GM19328 (cell line): ENCODE data around the gene AIRE.
"Not testable (repeated sequence)": the region's sequence is repeated elsewhere in the genome, so short reads cannot be mapped to it uniquely, and the experiment has no call there.

Experiments used
- ATAC-seq: cut with Tn5 transposase; IDR thresholded peaks from one replicate; pipeline ENCODE4 v1.9.1; 2021; ENCODE audit warnings: mild to moderate bottlenecking, moderate library complexity; ENCODE audit not compliant: unreplicated experiment

AIRE gene

DNA sequence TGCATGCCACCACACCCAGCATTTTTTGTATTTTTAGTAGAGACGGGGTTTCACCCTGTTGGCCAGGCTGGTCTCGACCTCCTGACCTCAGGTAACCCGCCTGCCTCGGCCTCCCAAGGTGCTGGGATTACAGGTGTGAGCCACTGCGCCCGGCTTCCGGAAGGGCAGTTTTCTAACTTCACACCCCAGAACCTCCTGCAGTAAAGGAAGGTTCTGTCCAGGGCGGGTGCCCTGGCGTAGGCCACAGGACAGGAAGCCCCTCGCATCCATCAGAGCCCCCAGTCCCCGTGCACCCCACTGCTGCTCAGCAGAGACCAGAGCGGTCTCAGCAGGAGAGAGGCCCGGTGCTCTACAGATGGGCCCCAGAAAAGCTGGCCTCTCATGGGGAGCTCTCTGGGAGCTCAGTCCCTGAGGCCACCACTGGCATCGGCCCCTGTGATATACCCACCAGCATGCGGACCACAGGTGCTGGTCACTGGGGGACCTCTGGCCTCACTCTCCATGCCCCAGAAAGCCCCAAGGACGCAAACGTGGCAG, 19.9 kb upstream of the AIRE start:
- ATAC-seq: no peak

DNA sequence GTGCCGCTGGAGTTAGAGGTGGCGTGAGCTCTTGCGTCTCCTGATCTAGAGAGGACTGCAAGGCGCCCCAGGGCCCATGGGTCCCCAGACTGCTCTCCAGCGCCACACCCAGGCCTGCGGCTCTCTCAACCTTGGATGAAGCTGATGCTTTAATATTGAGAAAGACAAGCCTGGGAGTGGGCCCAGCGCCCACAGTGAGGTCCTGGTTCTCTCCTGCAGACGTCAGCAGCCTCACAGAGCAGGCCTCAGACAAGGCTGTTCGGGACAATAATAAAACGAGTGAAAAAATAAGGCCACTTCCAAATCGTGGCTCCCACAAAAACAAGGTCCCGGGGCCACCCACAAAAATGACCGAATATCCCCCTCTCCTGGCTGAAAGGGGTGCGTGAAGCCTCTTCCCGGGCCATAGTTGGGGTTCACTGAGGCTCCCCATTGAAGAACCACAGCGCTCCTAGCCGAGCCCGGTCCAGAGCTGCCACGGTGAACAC, 18.0 kb upstream of the AIRE start:
- no peak for ATAC-seq

DNA sequence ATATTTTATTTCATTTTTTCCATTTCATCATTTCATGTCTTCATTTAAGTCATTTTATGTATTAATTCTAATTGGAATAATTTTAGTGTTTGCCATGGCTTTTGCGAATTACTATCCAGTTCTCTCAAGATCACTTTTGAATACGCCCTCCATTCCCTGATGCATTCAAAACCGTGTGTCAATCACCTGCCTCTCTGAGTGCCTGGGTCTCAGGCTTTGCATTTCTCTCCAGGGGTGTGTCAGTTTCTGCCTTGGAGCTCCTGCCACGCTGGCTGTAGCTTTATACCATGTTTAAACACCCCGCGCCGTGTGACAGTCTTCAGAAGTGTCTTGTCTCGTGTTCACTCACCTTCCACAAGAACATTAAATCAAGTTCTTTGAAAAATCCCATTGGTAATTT, 16.6 kb upstream of the AIRE start:
- no peak for ATAC-seq

DNA sequence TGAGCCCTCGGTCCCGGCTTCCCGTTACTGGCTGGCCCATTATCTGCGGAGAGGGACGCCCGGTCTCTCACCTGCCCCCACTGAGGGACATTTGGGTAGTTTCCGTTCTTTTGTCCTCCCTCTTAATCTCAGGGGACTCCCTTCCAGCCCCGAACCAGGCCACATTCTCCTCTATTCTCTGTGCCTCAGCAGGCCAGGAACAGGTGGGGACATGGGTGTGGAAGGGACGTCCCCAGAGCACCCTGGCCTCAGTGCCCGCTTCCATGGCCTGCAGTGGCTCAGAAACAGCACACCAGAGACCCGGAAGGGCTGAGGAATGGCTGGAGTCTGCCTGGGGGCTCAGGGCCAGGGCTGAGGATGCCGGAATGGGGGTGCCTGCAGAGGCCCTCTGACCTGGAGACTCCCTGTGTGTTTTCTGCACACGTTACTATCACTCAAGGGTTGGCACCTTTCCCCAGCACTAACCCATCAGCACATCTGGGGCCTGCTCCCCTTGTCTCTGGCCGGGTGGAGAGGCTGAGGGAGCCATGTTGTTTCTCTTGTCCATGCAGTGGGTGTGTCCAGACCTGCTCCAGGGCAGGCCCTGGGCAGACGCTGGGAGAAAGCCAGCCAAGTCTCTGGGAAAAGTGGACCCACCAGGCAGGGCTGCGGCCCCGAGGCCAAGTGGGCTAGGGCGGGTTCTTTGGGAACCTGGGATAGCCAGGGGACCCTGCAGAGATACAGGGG, 14.0 kb upstream of the AIRE start:
- no peak for ATAC-seq

DNA sequence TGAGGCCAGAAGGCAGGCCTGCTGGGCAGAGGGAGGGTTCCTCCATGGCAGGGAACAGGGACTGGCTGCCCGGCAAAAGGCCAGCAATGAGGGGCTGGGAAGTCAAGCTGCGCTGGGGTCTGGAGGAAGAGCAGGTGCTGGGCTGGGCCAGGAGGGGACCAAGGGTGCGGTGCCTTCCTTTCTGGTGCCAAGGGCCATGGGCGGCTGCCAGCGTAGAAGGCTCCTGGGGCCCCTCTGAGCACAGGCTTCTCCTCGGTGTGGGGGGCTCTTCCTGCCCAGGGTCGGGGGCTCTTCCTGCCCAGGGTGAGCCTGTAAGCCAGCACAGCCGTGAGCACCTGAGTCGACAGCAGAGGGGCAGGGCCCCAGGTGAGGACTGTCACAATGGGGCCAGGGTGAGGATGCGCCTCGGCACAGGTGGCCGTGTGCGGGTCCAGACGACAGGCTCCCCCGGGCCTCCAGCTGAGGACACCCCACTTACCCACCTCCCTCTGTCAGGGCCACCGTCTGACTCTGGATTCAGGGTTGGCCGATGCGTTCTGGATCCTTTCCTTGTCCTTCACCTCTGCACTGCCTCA, 13.3 kb upstream of the AIRE start:
- ATAC-seq: no peak

DNA sequence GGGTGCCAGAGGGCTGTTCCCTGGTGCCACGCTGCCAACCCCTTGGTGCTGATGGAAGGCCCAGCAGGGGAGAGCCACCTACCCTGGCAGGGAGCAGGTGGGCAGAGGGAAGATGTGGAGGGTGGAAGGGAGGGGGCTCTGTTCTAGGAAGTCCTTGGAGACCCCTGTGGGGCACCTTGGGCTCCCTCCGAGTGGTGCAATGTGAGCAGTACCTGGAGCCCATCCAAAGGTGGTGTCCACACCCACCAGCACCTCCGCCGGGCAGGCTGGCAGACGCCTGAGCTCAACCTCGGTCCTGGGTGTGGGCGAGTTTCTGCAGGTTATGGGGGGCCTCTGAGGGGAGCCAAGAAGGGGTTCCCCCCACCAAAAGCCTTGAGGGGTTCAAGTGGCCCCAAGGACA, 12.6 kb upstream of the AIRE start:
- ATAC-seq: no peak

DNA sequence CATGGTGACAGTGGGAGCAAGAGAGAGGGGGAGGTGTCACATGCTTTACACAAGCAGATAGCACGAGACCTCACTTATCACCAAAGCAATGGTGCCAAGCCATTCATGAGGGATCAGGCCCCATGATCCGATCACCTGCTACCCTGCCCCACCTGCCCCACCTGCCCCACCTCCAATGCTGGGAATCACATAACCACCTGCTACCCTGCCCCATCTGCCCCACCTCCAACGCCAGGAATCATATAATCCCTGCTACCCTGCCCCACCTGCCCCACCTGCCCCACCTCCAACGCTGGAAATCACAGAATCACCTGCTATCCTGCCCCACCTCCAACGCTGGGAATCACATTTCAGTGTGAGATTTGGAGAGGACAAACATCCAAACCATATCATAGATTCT, 10.6 kb upstream of the AIRE start:
- no peak for ATAC-seq

DNA sequence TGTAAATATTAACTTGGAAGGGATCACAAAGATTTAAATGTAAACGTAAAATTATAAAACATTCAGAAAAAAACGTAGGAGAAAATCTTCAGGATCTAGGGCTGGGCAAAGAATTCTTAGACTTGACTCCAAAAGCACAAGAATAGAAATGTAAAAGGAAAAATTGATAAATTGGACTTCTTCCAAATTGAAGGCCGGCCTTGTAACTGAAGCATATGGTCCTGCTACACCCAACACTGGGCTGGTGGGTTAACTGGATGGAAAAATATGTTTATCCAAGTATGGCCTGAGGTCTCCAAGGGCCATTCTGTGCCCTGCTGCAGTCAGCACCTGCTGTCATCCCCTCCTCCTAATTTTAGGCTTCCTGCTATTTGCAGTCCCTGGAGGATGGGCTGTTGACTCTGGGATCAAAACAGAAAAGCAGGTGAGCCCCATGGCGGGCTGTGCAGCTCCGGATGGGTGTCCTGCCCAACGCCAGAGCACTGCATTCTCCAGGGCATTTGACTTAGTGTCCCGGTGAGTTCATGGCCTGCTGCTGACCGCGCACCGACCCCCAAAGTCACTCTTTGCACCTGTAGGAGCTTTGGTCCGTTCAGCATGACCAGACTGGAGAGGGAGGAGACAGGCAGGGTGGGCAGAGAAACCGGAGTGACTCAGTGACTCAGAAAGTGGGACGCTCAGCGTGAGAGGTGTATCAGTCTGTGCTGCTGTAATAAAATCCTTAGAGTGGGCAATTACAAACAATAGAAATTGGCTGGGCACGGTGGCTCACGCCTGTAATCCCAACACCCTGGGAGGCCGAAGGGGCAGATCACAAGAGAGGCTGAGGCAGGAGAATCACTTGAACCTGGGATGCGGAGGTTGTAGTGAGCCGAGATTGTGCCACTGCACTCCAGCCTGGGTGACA, 6.1 kb upstream of the AIRE start:
- no peak for ATAC-seq

DNA sequence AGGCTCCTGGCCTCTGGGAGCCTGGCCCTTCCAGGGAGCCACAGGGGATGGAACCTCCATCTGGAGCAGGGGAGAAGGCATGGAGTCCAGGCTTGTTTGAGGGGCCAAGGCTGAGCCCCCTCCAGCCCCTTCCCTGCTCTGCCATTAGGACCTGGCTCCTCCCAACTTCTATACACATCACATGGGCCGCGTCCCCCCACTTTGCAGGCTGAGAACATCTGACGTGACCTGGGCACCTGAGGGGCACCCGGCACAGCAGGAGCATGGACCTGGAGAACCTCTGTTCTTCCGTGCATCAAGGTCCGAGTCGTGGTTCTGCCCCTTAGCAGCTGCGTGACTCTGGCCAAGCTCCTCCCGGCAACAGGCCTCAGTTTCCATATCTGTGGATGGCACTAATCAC, 3.9 kb upstream of the AIRE start:
- no peak for ATAC-seq

DNA sequence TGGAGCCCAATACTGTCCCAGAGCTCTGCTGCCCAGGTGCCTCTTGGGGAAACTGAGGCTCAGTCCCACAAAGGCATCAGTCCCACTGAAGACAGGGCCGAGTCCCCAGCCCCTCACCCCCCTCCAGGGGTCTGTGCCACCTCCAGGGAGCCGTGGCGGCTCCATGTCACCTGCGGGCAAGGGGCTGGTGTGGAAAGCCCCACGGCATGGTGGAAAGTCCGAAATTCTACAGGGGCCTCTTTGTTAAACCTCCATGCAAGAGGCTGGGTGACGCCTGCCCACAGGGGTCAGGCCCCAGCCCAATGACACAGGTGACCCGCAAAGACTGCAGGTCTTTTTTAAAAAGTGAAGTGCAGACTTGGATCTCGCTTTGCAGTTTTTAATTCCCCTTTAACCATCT, 3.3 kb upstream of the AIRE start:
- no peak for ATAC-seq

DNA sequence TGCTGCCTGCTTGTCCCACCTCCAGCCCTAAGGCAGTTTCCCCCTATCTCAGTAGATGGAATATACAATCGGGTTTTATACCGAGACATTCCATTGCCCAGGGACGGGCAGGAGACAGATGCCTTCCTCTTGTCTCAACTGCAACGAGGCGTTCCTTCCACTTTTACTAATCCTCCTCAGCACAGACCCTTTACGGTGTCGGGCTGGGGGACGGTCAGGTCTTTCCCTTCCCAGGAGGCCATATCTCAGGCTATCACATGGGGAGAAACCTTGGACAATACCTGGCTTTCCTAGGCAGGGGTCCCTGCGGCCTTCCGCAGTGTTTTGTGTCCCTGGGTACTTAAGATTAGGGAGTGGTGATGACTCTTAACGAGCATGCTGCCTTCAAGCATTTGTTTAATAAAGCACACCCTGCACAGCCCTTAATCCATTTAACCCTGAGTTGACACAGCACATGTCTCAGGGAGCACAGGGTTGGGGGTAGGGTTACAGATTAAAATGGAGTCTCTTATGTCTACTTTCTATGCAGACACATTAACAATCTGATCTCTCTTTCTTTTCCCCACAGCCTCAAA, 2.4 kb upstream of the AIRE start:
- not testable (repeated sequence) for ATAC-seq

DNA sequence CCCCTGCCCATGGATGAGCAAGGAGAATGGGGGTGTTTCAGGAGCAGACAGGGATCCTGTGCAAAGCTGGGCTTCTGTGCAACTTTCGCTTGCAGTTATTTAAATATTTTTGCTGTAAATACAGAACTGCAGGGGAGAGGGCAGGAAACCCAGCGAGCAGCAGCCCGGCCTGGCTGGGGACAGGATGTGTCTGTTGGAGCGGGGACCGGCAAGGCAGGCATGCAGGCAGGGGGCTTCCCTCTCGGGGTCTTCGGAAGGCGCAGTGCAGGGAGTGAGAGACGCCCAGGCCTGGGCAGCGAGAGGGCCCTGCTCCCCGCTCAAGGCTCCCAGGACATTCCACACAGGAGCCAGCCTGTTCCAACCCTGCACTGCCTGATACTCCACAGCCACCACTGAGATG, 1.7 kb upstream of the AIRE start:
- ATAC-seq: no peak

DNA sequence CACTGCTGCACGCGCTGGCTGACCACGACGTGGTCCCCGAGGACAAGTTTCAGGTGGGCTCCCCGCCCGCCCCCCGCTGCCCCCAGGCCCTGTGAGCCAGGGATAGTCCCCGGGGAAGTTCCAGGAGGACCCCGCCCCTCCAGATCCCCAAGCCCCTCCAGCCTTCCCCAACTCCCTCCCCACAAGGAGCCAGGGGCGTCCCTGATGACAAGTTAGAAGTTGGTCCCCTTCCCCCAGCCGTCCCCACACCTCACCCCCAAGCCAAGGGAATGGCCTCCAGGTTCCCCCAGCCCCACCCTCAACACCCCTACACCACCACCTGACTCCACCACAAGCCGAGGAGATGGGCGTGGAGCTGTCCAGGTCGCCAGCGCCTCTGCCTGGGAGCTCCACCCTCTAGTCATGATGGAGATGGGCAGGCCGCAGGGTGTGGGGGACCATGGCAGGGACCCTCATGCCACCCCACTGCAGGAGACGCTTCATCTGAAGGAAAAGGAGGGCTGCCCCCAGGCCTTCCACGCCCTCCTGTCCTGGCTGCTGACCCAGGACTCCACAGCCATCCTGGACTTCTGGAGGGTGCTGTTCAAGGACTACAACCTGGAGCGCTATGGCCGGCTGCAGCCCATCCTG, 525 bp downstream of the AIRE start:
- no peak for ATAC-seq

DNA sequence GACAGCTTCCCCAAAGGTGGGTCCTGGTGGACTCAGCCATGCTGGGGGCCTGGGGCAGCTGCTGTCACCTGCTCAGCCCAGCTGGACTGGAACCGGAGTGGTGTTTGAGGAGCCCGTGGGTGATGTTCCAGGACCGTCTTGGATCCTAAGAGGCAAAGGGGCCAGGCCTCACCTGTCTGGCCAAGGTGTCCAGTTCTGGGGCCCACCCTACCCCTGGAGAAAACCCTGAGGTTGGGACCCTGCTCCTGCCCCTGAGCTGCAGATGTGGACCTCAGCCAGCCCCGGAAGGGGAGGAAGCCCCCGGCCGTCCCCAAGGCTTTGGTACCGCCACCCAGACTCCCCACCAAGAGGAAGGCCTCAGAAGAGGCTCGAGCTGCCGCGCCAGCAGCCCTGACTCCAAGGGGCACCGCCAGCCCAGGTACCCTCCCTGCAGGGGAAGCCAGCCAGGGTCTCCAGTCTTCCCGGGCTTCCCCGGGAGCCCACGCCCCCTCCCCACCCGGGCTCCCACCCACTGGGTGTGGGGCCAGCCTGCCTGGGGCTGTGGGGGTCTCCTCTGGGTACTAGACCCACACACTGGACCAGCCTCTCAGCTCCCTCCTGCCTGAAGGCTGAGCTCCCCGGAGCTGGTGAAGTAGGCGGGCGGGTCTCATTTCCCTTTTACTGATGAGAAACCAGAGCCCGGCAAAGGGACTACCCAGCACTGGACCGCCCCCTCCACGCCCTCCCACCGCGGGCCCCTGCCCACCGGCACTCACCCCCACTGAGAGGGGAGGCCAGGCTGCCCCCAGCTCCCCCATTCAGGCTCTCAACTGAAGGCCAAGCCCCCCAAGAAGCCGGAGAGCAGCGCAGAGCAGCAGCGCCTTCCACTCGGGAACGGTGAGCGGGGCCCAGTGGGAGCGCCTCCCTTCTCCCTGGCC, 1.3 kb downstream of the AIRE start:
- ATAC-seq: no peak

DNA sequence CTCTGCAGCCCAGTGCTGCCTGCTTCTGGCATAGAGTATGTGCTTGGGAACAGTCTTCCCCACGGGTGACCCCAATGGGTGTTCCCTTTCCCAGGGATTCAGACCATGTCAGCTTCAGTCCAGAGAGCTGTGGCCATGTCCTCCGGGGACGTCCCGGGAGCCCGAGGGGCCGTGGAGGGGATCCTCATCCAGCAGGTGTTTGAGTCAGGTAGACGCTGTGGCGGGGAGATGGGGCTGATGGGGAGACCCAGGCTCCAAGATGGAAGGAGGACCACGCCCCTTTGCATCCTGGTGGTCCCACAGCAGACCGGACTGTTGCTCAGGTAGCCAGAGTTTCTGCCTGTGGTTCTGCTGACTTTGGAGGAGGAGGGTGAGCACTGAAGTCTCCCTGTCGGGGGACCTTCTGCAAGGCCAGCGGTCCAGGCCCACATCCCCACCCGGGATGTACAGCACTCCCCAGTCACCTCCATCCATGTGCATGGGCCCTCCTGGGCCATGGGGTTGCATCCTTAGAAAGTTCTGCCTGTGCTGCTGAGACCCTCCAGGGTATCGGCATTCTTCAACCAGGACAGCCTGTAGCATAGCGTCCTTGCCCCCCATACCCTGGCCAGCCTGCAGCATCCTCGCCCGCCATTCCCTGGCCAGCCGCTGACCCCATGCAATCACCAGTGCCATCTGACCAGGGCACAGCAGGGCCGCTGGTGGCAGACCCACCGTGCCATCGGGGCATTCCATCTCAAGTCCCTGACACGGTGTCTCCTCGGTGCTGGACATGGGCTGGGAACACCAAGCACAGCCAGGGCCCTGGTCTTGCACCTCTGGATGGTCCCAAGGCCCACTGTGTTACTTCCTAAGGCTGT, 2.8 kb downstream of the AIRE start:
- no peak for ATAC-seq

DNA sequence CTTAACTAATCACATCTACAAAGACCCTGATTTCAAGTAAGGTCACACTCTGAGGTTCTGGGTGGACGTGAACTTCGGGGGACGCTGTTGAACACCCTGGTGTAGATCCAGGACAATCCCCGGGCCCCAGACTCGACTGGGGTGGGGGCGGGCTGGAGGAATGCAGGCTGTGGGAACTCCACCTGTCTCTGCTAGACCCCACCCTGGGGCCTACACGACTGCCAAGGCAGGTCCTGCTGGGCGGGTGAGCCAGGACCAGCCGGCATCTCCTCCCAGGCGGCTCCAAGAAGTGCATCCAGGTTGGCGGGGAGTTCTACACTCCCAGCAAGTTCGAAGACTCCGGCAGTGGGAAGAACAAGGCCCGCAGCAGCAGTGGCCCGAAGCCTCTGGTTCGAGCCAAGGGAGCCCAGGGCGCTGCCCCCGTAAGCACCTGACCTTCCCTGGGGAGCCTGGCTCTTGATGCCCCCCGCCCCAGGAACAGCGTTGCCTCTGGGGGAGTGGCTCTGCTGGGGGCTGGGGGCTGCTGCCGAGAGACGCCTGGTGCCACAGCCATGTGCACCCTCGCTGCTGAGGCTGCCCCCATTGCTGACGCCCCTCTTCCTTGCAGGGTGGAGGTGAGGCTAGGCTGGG, 3.8 kb downstream of the AIRE start:
- ATAC-seq: no peak

DNA sequence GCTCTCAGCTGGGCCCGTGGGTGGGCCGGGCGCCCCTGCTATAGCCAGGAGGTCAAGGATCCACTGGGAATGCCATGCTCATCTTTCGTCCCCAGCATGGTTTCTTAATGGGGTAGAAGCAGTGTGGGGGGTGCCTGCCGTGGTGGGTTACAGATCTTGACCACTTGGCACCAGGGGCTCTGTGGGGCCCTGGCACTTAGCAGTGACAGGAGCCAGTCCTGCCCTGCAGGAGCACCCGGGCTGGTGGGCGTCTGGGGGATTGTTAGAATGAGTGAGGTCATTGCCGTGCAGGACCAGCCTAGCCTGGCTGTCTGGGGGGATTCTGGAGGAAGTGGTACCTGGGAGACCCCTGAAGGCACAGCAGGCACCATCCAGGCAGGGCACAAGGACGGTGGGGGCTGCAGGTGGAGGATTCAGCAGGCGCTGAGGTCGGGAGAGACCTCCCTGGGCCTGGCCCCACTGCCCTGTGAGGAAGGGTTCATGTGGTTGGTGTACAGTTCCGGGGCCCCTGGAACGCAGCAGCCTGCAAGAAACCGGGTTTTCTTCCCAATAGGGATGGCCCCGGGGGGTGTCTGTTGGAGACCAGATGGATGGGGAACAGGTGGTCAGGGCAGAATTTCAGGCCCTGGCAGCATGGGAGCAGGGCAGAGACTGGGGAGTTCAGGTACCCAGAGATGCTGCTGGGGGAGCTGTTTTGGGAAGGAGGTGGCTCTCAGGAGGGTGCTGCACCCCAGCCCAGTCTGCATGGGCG, 4.8 kb downstream of the AIRE start:
- no peak for ATAC-seq
